ENCODE data around the gene DDX6. TPM values are rescaled to one million over a fixed set of nuclear protein-coding genes. Genes with fewer than 3 reads are reported as not detected.
A peak's percentile ranks its signal among the peaks of the same experiment; 100 is the strongest.
"Not testable (repeated sequence)": the region's sequence is repeated elsewhere in the genome, so short reads cannot be mapped to it uniquely, and the experiment has no call there.

The DDX6 gene
- total RNA-seq, 1 donor from 2014 or later, result 120 TPM

GRCh38 chr11:118827118-118827517 is 36.2 kb upstream of the DDX6 start:
- no peaks in the 10 kb centered on the region for H3K36me3 ChIP-seq
- intact Hi-C loops (cut with DNase I), result no loop called here
- ATAC-seq (no peak), DNase-seq (no peak)
- H3K9me3 ChIP-seq, result no peaks in the 10 kb centered on the region
- no peaks in the 10 kb centered on the region for H3K27me3 ChIP-seq (ENCODE audit: low read depth)
- H3K4me3 ChIP-seq, result no peak overlapping the region
- H3K4me1 ChIP-seq, result no peaks in the 10 kb centered on the region
- TF ChIP-seq CTCF (IDR thresholded peaks at IDR 0.05), result no peak
- H3K27ac ChIP-seq, result no peak overlapping the region

GRCh38 chr11:118822936-118823510 is 32.1 kb upstream of the DDX6 start:
- H3K27me3 ChIP-seq (ENCODE audit: low read depth); DNase-seq; H3K4me1 ChIP-seq; H3K27ac ChIP-seq; intact Hi-C loops (cut with DNase I); H3K9me3 ChIP-seq; H3K4me3 ChIP-seq; H3K36me3 ChIP-seq; ATAC-seq: not testable (repeated sequence)

DNA sequence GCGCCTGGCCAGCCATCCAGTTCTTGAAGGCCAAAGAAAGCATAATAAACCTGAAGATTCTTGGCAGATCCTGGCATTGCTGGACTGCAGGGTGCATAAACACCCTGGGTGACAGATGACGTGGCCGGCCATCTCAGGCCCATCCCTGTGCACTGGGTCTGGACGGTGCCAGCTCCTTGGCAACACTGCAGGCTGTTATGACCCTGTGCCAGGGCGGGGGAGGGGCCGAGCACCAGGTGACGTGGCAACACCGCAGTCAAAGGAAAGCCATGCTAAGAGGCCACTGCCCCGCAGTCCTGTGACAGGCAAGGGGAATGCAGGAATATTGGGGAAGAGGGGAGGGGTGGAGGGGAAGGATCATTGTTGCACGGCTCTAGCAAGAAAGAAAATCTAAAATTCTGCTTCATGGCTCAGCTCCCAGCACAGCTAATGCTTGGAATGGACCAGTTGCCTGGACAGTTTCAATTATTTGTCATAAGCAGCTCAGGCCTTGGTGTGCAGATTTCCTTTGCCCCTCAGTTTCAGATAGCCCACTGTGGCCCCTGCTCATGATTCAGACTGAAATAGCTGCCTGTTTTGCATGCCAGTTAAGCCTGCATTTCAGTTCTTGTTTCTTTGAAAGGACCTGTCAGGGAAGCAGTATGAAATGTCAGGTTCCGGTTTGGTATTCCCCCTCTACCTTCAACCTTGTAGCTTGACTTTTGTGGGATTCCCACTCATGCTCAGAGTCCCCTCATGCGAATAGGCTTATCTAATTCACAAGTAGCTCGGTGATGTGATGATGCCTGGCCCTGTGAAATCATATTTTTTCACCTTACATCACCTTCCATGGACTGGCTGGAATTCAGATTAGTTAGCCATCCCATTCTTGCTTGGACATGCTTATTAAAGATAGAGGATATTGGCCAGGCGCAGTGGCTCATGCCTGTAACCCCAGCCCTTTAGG is 29.7 kb upstream of the DDX6 start:
- Histone ChIP-seq H3K4me1 (peaks cover 6% of the 10 kb centered on the region), H3K27me3 (ENCODE audit: low read depth) (no peaks in the 10 kb centered on the region), H3K4me3 (no peak overlapping the region), H3K27ac (no peak overlapping the region), H3K9me3 (no peaks in the 10 kb centered on the region), H3K36me3 (no peaks in the 10 kb centered on the region)
- DNase-seq (peak; percentile 78), ATAC-seq (peak; percentile 93 to 94)
- intact Hi-C loops (cut with DNase I), result no loop called here
- TF ChIP-seq CTCF (IDR thresholded peaks at IDR 0.05), result no peak

GRCh38 chr11:118820025-118820379 is 29.0 kb upstream of the DDX6 start:
- H3K27ac ChIP-seq; intact Hi-C loops (cut with DNase I); ATAC-seq; H3K36me3 ChIP-seq; H3K4me1 ChIP-seq; H3K27me3 ChIP-seq (ENCODE audit: low read depth); H3K9me3 ChIP-seq; DNase-seq; H3K4me3 ChIP-seq: not testable (repeated sequence)

DNA sequence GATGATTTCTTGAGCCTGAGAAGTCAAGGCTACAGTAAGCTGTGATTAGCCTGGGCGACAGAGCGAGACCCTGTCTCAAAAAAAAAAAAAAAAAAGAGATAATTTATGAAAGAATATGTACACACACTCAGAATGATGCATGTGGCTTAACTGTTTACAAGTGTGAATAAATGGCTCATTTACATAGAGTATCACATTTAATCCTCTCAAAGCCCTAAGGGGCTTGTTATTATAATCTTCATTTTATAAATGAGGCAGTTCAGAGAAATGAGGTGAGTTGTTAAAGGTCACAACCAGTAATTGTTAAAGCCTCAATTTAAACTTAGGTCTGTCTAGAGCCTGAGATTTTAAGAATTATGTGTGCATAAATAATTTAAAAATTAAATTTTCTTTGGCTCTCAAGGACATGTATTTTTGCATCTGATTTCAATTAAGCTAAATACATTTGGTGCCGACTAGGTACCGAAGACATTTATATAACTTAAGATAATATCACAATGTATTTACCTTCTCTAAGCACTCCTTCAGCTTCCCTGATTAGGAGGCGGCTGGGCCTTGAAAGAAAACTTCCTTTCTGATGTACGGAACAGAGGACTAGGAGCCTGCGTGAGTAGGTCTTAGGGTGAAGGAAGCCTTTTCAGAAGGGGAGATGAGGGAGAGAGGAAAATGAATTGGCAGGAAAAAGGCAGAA is 28.5 kb upstream of the DDX6 start:
- Histone ChIP-seq H3K27ac (no peak overlapping the region), H3K36me3 (no peaks in the 10 kb centered on the region), H3K27me3 (ENCODE audit: low read depth) (no peaks in the 10 kb centered on the region), H3K4me3 (no peak overlapping the region), H3K9me3 (no peaks in the 10 kb centered on the region), H3K4me1 (peaks cover 6% of the 10 kb centered on the region)
- intact Hi-C loops (cut with DNase I), result no loop called here
- DNase-seq (no peak), ATAC-seq (no peak)
- TF ChIP-seq CTCF (IDR thresholded peaks at IDR 0.05), result no peak

DNA sequence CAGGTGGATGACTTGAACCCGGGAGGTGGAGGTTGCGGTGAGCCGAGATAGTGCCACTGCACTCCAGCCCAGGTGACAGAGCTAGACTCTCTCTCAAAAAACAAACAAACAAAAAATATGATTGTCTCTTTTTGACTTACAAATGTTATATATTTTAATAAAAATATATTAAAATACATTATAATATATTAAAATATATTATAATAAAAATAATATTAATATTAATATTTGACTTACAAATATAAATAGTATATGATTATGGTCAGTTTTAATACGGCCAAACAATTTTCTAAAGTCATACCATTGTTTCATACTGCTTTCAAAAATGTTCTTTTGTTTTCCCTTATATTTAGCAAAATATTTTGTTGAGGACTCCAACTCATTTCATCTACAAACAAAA is 27.2 kb upstream of the DDX6 start:
- no peak for ATAC-seq
- no peaks in the 10 kb centered on the region for H3K9me3 ChIP-seq
- no peak for TF ChIP-seq CTCF (IDR thresholded peaks at IDR 0.05)
- no peak overlapping the region for H3K4me3 ChIP-seq
- DNase-seq, result no peak
- intact Hi-C loops (cut with DNase I), result no loop called here
- H3K36me3 ChIP-seq, result no peaks in the 10 kb centered on the region
- no peak overlapping the region for H3K27ac ChIP-seq
- H3K27me3 ChIP-seq (ENCODE audit: low read depth), result no peaks in the 10 kb centered on the region
- H3K4me1 ChIP-seq, result peaks cover 6% of the 10 kb centered on the region
